ENCODE data around the gene DLX6. TPM values are rescaled to one million over a fixed set of nuclear protein-coding genes. Genes with fewer than 3 reads are reported as not detected.

DLX6 gene
- total and polyA plus RNA-seq, 2 of the 8 experiments (the other 6 are each of a cell fraction or from before 2014, with no cell fraction given) = not detected

DNA sequence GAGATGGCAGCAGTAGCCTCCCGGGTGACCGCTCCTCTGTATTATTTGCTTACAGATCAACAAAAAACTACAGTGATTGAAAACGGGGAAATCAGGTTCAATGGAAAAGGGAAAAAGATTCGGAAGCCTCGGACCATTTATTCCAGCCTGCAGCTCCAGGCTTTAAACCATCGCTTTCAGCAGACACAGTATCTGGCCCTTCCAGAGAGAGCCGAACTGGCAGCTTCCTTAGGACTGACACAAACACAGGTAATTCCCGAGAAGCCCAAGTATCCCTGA lies 2.2 kb downstream of the DLX6 start:
- peaks cover 20 to 43% of the 10 kb centered on the region in 2 experiments for H4K20me1 ChIP-seq (replicated peaks in 1 of 2; ENCODE audit: control insufficient read depth in 1 of 2, insufficient read depth in 2 of 2, low read length in 2 of 2)
- H3K18ac ChIP-seq (ENCODE audit: extremely low read depth, low read length) = no peak overlapping the region
- peaks cover 3% of the 10 kb centered on the region; the same call in 1 of the 2 replicates for H3K23me2 ChIP-seq (ENCODE audit: low read depth, low read length)
- H3K4ac ChIP-seq (replicated peaks; ENCODE audit: insufficient read length, low read depth, low read length) = no peak overlapping the region
- H2BK5ac ChIP-seq (ENCODE audit: low read depth, low read length) = no peak overlapping the region
- H3K56ac ChIP-seq (replicated peaks; ENCODE audit: insufficient read length, low read depth, low read length) = no peak overlapping the region
- peaks cover 0 to 2% (median 0%) of the 10 kb centered on the region in 4 experiments; a peak in 1 of 8 replicates for H3K36me3 ChIP-seq (ENCODE audit: control insufficient read depth in 2 of 4, insufficient read depth in 4 of 4, low read length in 3 of 4)
- no peaks in the 10 kb centered on the region; the same call in 1 of the 2 replicates for H3K79me1 ChIP-seq (ENCODE audit: low read depth, low read length)
- no peak overlapping the region for H2AFZ ChIP-seq (ENCODE audit: low read length)
- H2BK12ac ChIP-seq (ENCODE audit: low read depth, low read length) = no peak overlapping the region
- H3K27ac ChIP-seq (ENCODE audit: low read depth, low read length) = no peak overlapping the region
- no peak overlapping the region for H4K91ac ChIP-seq (replicated peaks; ENCODE audit: insufficient read length, low read length)
- H3K14ac ChIP-seq (ENCODE audit: insufficient read length) = no peak overlapping the region
- H3K23ac ChIP-seq (ENCODE audit: insufficient read length) = no peak overlapping the region
- H3K79me2 ChIP-seq (ENCODE audit: control insufficient read depth in 1 of 2, insufficient read depth in 2 of 2, low read length in 2 of 2) = no peaks in the 10 kb centered on the region
- no peak overlapping the region for H2BK120ac ChIP-seq (replicated peaks; ENCODE audit: low read depth, low read length)
- peak overlapping the region in 2 of 4 experiments; percentile 26 to 58; a peak in 5 of 8 replicates for H3K4me3 ChIP-seq (ENCODE audit: extremely low read depth in 1 of 4, insufficient read depth in 2 of 4, low read depth in 3 of 4, low read length in 4 of 4)
- no peak overlapping the region for H4K8ac ChIP-seq (ENCODE audit: extremely low read depth, insufficient read depth, low read length)
- FAIRE-seq (no peak), DNase-seq (ENCODE audit: low read depth in 1 of 2, low spot score in 2 of 2) (no peak)
- H3K4me2 ChIP-seq (ENCODE audit: insufficient read depth in 1 of 2, low read depth in 2 of 2, low read length in 2 of 2) = peak overlapping the region; percentile 76 to 83; a peak in 3 of 4 replicates
- no peak overlapping the region for H3K9ac ChIP-seq (replicated peaks in 1 of 4; ENCODE audit: extremely low read depth in 1 of 4, low read depth in 3 of 4, low read length in 3 of 4)
- H3K27me3 ChIP-seq (replicated peaks in 1 of 4; ENCODE audit: control insufficient read depth in 3 of 4, extremely low read depth in 1 of 4, insufficient read depth in 3 of 4, low read length in 3 of 4) = peaks cover 78 to 95% (median 89%) of the 10 kb centered on the region in 4 experiments
- no peak overlapping the region for H2BK20ac ChIP-seq (ENCODE audit: low read length)
- WGBS, 2 experiments (ENCODE audit: extremely low coverage in 1 of 2, insufficient coverage in 1 of 2, insufficient read length in 1 of 2, insufficient replicate concordance in 2 of 2, low coverage in 1 of 2, low lambda C conversion rate in 2 of 2, missing lambda C conversion rate in 1 of 2) = 12% methylated on average over 8 of the region's 8 CpGs; no CpG with 5 or more reads in 1 of the 2 experiments
- ChIA-PET POLR2A (ENCODE audit: partially characterized antibody) (interaction anchor here (2.3 to 3.2 kb wide), 5 partner anchors 9 to 18 kb away, joined by 8 to 22 read pairs (median 13); no protein-coding TSS in a partner anchor), CTCF (ENCODE audit: partially characterized antibody) (interaction anchor here (1.0 to 6.3 kb wide), 8 partner anchors 8 to 21 kb away, joined by 3 to 71 read pairs (median 9); no protein-coding TSS in a partner anchor)
- no peak overlapping the region for H2BK15ac ChIP-seq (ENCODE audit: low read length)
- no peak overlapping the region for H4K5ac ChIP-seq (ENCODE audit: insufficient read length, low read depth, low read length)
- H3K9me3 ChIP-seq (ENCODE audit: insufficient read depth in 2 of 2, low read depth in 1 of 2, low read length in 1 of 2) = no peaks in the 10 kb centered on the region
- no peak overlapping the region for H2AK5ac ChIP-seq (ENCODE audit: low read depth, low read length)
- H3K4me1 ChIP-seq (replicated peaks in 1 of 4; ENCODE audit: control insufficient read depth in 3 of 4, insufficient read depth in 4 of 4, low read length in 3 of 4) = peaks cover 5 to 17% (median 12%) of the 10 kb centered on the region in 4 experiments
- TF ChIP-seq JUN (IDR thresholded peaks at IDR 0.05; ENCODE audit: low read depth, low read length) (no peak), RBBP5 (IDR thresholded peaks at IDR 0.05; ENCODE audit: borderline replicate concordance, low read depth, low read length) (no peak), SAP30 (IDR thresholded peaks at IDR 0.05; ENCODE audit: insufficient read depth, insufficient replicate concordance, low read length) (no peak), PHF8 (conservative IDR thresholded peaks at IDR 0.05; ENCODE audit: low read depth, low read length) (no peak), EZH2 (IDR thresholded peaks at IDR 0.05; ENCODE audit: low read depth, low read length, severe bottlenecking) (peak; percentile 71), TBP (IDR thresholded peaks at IDR 0.05; ENCODE audit: low read depth, low read length) (no peak), RXRA (IDR thresholded peaks at IDR 0.05; ENCODE audit: insufficient read depth, low read depth, low read length) (no peak), SP2 (IDR thresholded peaks at IDR 0.05; ENCODE audit: low read length) (no peak), HDAC6 (IDR thresholded peaks at IDR 0.05; ENCODE audit: low read depth, low read length) (no peak), CTBP2 (IDR thresholded peaks at IDR 0.05; ENCODE audit: borderline replicate concordance, insufficient read depth, insufficient read length, low read length) (peak; percentile 4), BRCA1 (IDR thresholded peaks at IDR 0.05; ENCODE audit: low read depth, low read length) (no peak), KDM1A (IDR thresholded peaks at IDR 0.05; ENCODE audit: borderline replicate concordance, low read length) (no peak)
- TF ChIP-seq, protein P1, sequence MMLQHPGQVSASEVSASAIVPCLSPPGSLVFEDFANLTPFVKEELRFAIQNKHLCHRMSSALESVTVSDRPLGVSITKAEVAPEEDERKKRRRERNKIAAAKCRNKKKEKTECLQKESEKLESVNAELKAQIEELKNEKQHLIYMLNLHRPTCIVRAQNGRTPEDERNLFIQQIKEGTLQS (IDR thresholded peaks at IDR 0.05; ENCODE audit: insufficient read depth, low read depth, low read length) = no peak
